HepG2 (cell line): Measurements from ENCODE around the gene TTLL1. TPM values are rescaled to one million over a fixed set of nuclear protein-coding genes. Genes with fewer than 3 reads are reported as not detected.

Source experiments
- ELF3 ChIP-seq: IDR thresholded peaks from 2 replicates; pipeline ENCODE4 v1.6.1; 2016; ENCODE audit warnings: missing genetic modification reagents, missing compliant biosample characterization
- ESRRA ChIP-seq: sonication (generic); formaldehyde crosslinking; IDR thresholded peaks from 2 replicates; pipeline ENCODE4 v1.5.1; 2020; ENCODE audit warnings: mild to moderate bottlenecking, low read depth, missing genetic modification reagents
- FOXP1 ChIP-seq, 2 experiments: fragments of 450-650 bp in 1 of 2; IDR thresholded peaks; 2 replicates each; pipeline ENCODE4 v1.6.1; 2017 to 2018; ENCODE audit warnings: antibody characterized with exemption in 1 of 2
- GTF3A ChIP-seq: sonication (generic); formaldehyde crosslinking; conservative IDR thresholded peaks from 2 replicates; pipeline ENCODE4 v1.4.0; 2020; ENCODE audit warnings: mild to moderate bottlenecking, missing genetic modification reagents
- NPAS2 ChIP-seq: sonication (generic); formaldehyde crosslinking; IDR thresholded peaks from 2 replicates; pipeline ENCODE4 v1.8.0; 2022; ENCODE audit warnings: mild to moderate bottlenecking, missing genetic modification reagents, borderline replicate concordance
- PHF21A ChIP-seq: sonication (generic); formaldehyde crosslinking; IDR thresholded peaks from 2 replicates; pipeline ENCODE4 v1.5.0; 2020; ENCODE audit warnings: mild to moderate bottlenecking, missing genetic modification reagents
- RARA ChIP-seq: IDR thresholded peaks from 2 replicates; pipeline ENCODE4 v1.6.1; 2016; ENCODE audit warnings: missing genetic modification reagents, missing compliant biosample characterization
- REL ChIP-seq: sonication (generic); formaldehyde crosslinking; conservative IDR thresholded peaks from 2 replicates; pipeline ENCODE4 v1.8.0; 2022; ENCODE audit warnings: mild to moderate bottlenecking, missing genetic modification reagents, moderate library complexity
- SALL1 ChIP-seq: sonication (generic); formaldehyde crosslinking; IDR thresholded peaks from 2 replicates; pipeline ENCODE4 v1.8.0; 2022; ENCODE audit warnings: mild to moderate bottlenecking, missing genetic modification reagents
- SOX6 ChIP-seq, 2 experiments: fragments of 450-650 bp in 1 of 2; sonication (generic) in 1 of 2; formaldehyde crosslinking in 1 of 2; IDR thresholded peaks; 2 replicates each; pipeline versions ENCODE4 v1.4.0 to v1.6.1; 2017 to 2020; ENCODE audit warnings: antibody characterized with exemption in 1 of 2, mild to moderate bottlenecking in 1 of 2, missing genetic modification reagents in 1 of 2
- SSRP1 ChIP-seq: IDR thresholded peaks from 2 replicates; pipeline ENCODE4 v1.6.1; 2016; ENCODE audit warnings: control low read depth
- THAP11 ChIP-seq: IDR thresholded peaks from 2 replicates; pipeline ENCODE4 v1.6.1; 2016; ENCODE audit warnings: missing biosample characterization, missing genetic modification reagents
- TRAFD1 ChIP-seq: sonication (generic); formaldehyde crosslinking; IDR thresholded peaks from 2 replicates; pipeline ENCODE4 v1.5.1; 2020; ENCODE audit warnings: missing genetic modification reagents, mild to moderate bottlenecking, borderline replicate concordance
- ZMYM2 ChIP-seq: sonication (generic); formaldehyde crosslinking; IDR thresholded peaks from 2 replicates; pipeline ENCODE4 v1.8.0; 2022; ENCODE audit warnings: mild to moderate bottlenecking, missing genetic modification reagents
- ZNF121 ChIP-seq: sonication (generic); formaldehyde crosslinking; IDR thresholded peaks from 2 replicates; pipeline ENCODE4 v1.5.0; 2020; ENCODE audit warnings: mild to moderate bottlenecking, missing genetic modification reagents
- ZNF207 ChIP-seq: fragments of 450-650 bp; IDR thresholded peaks from 2 replicates; pipeline ENCODE4 v1.6.1; 2016; ENCODE audit warnings: antibody characterized with exemption, borderline replicate concordance
- ZNF326 ChIP-seq: sonication (generic); formaldehyde crosslinking; IDR thresholded peaks from 2 replicates; pipeline ENCODE4 v1.4.0; 2020; ENCODE audit warnings: missing genetic modification reagents, borderline replicate concordance
- ZNF331 ChIP-seq: sonication (generic); formaldehyde crosslinking; IDR thresholded peaks from 2 replicates; pipeline ENCODE4 v1.4.0; 2020; ENCODE audit warnings: missing genetic modification reagents
- ZNF737 ChIP-seq: sonication (generic); formaldehyde crosslinking; IDR thresholded peaks from 2 replicates; pipeline ENCODE4 v1.5.0; 2020; ENCODE audit warnings: missing genetic modification reagents, mild to moderate bottlenecking, borderline replicate concordance
- ZNF790 ChIP-seq: sonication (generic); formaldehyde crosslinking; IDR thresholded peaks from 2 replicates; pipeline ENCODE4 v1.8.0; 2022; ENCODE audit warnings: missing genetic modification reagents, mild to moderate bottlenecking, borderline replicate concordance
- polyA plus RNA-seq, 8 experiments: library from polyadenylated mRNA; depleted of rRNA in 3 of 8; stranded (reverse) in 7 of 8; unstranded in 1 of 8; fragments of >200 nt; fragmentation: Illumina TruSeq in 4 of 8; extraction: Trizol in 4 of 8; gene quantifications; 2 replicates each; pipeline versions ENCODE4 v1.2.1 to v1.2.3, GENCODE V29; 2011 to 2016; ENCODE audit warnings: low read depth in 4 of 8, missing spikeins in 1 of 8, mixed read lengths in 1 of 8; ENCODE audit not compliant: insufficient read depth in 1 of 8
- total RNA-seq, 5 experiments: library from RNA; depleted of rRNA; stranded (reverse); fragments of >200 nt; fragmentation: Illumina TruSeq; extraction: Trizol; gene quantifications; 2 replicates each; pipeline ENCODE4 v1.2.3, GENCODE V29; 2016; ENCODE audit warnings: low read depth in 1 of 5
- TF ChIP-seq, protein P1 (sequence below): IDR thresholded peaks from 2 replicates; pipeline ENCODE4 v1.4.0; 2020; ENCODE audit warnings: mild to moderate bottlenecking, missing genetic modification reagents
- TF ChIP-seq, protein P2 (sequence below): fragments of 450-650 bp; IDR thresholded peaks from 2 replicates; pipeline ENCODE4 v1.6.1; 2017
- TF ChIP-seq, protein P3 (sequence below): sonication (generic); formaldehyde crosslinking; IDR thresholded peaks from 2 replicates; pipeline ENCODE4 v1.4.0; 2020; ENCODE audit warnings: mild to moderate bottlenecking, missing genetic modification reagents

Gene TTLL1
- total and polyA plus RNA-seq, 2 of the 13 experiments (the other 11 are each of a cell fraction or from before 2014, with no cell fraction given), result 1.6 to 5.3 TPM

GRCh38 chr22:43047605-43048004 lies 41.6 kb downstream of the TTLL1 start (continued):
- TF ChIP-seq REL (CRISPR knock-in tag) (no peak), SSRP1 (CRISPR knock-in tag) (no peak), TRAFD1 (CRISPR knock-in tag) (no peak), ZMYM2 (CRISPR knock-in tag) (peak; percentile 83), RARA (CRISPR knock-in tag) (peak; percentile 61; the same call in 1 of the 2 replicates), PHF21A (CRISPR knock-in tag) (peak; percentile 35; the same call in 1 of the 2 replicates), SALL1 (CRISPR knock-in tag) (peak; percentile 84), ZNF790 (CRISPR knock-in tag) (no peak), SOX6 (IDR thresholded peaks at IDR 0.05) (no peak), SOX6 (CRISPR knock-in tag; IDR thresholded peaks at IDR 0.05) (peak; percentile 54), THAP11 (CRISPR knock-in tag) (no peak), ZNF207 (no peak), FOXP1 (IDR thresholded peaks at IDR 0.05) (no peak), FOXP1 (CRISPR knock-in tag; IDR thresholded peaks at IDR 0.05) (peak; percentile 55; the same call in 1 of the 2 replicates), ZNF326 (CRISPR knock-in tag) (no peak), ELF3 (peak; percentile 9; the same call in 1 of the 2 replicates), ESRRA (CRISPR knock-in tag) (0 out of 2 replicates have a peak, but pooled peaks have one; percentile 45), ZNF331 (CRISPR knock-in tag) (0 out of 2 replicates have a peak, but pooled peaks have one; percentile 12), GTF3A (CRISPR knock-in tag) (no peak), NPAS2 (no peak), ZNF121 (CRISPR knock-in tag) (0 out of 2 replicates have a peak, but pooled peaks have one; percentile 15), ZNF737 (no peak)
- TF ChIP-seq, protein P1, sequence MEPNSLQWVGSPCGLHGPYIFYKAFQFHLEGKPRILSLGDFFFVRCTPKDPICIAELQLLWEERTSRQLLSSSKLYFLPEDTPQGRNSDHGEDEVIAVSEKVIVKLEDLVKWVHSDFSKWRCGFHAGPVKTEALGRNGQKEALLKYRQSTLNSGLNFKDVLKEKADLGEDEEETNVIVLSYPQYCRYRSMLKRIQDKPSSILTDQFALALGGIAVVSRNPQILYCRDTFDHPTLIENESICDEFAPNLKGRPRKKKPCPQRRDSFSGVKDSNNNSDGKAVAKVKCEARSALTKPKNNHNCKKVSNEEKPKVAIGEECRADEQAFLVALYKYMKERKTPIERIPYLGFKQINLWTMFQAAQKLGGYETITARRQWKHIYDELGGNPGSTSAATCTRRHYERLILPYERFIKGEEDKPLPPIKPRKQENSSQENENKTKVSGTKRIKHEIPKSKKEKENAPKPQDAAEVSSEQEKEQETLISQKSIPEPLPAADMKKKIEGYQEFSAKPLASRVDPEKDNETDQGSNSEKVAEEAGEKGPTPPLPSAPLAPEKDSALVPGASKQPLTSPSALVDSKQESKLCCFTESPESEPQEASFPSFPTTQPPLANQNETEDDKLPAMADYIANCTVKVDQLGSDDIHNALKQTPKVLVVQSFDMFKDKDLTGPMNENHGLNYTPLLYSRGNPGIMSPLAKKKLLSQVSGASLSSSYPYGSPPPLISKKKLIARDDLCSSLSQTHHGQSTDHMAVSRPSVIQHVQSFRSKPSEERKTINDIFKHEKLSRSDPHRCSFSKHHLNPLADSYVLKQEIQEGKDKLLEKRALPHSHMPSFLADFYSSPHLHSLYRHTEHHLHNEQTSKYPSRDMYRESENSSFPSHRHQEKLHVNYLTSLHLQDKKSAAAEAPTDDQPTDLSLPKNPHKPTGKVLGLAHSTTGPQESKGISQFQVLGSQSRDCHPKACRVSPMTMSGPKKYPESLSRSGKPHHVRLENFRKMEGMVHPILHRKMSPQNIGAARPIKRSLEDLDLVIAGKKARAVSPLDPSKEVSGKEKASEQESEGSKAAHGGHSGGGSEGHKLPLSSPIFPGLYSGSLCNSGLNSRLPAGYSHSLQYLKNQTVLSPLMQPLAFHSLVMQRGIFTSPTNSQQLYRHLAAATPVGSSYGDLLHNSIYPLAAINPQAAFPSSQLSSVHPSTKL (CRISPR knock-in tag), result peak; percentile 66; the same call in 1 of the 2 replicates
- TF ChIP-seq, protein P2, sequence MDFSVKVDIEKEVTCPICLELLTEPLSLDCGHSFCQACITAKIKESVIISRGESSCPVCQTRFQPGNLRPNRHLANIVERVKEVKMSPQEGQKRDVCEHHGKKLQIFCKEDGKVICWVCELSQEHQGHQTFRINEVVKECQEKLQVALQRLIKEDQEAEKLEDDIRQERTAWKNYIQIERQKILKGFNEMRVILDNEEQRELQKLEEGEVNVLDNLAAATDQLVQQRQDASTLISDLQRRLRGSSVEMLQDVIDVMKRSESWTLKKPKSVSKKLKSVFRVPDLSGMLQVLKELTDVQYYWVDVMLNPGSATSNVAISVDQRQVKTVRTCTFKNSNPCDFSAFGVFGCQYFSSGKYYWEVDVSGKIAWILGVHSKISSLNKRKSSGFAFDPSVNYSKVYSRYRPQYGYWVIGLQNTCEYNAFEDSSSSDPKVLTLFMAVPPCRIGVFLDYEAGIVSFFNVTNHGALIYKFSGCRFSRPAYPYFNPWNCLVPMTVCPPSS, result no peak
- TF ChIP-seq, protein P3, sequence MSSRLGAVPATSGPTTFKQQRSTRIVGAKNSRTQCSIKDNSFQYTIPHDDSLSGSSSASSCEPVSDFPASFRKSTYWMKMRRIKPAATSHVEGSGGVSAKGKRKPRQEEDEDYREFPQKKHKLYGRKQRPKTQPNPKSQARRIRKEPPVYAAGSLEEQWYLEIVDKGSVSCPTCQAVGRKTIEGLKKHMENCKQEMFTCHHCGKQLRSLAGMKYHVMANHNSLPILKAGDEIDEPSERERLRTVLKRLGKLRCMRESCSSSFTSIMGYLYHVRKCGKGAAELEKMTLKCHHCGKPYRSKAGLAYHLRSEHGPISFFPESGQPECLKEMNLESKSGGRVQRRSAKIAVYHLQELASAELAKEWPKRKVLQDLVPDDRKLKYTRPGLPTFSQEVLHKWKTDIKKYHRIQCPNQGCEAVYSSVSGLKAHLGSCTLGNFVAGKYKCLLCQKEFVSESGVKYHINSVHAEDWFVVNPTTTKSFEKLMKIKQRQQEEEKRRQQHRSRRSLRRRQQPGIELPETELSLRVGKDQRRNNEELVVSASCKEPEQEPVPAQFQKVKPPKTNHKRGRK (CRISPR knock-in tag), result no peak
